ENCODE data around the gene THOC1. TPM values are rescaled to one million over a fixed set of nuclear protein-coding genes. Genes with fewer than 3 reads are reported as not detected.
"Not testable (repeated sequence)": the region's sequence is repeated elsewhere in the genome, so short reads cannot be mapped to it uniquely, and the experiment has no call there.

THOC1 gene
- total RNA-seq, 2 donors from 2014 or later: 8.9 to 11.4 TPM

GRCh38 chr18:310042-310441 is 42.2 kb upstream of the THOC1 start:
- TF ChIP-seq CTCF (IDR thresholded peaks at IDR 0.05): no peak
- H3K36me3 ChIP-seq: no peaks in the 10 kb centered on the region
- H3K9me3 ChIP-seq: no peaks in the 10 kb centered on the region
- no peaks in the 10 kb centered on the region for H3K4me1 ChIP-seq
- no peak overlapping the region for H3K27ac ChIP-seq
- DNase-seq (ENCODE audit: low spot score): no peak
- H3K4me3 ChIP-seq: no peak overlapping the region
- no peaks in the 10 kb centered on the region for H3K27me3 ChIP-seq

- not testable (repeated sequence) for H3K36me3 ChIP-seq; H3K4me1 ChIP-seq; DNase-seq (ENCODE audit: low spot score); H3K27me3 ChIP-seq; H3K4me3 ChIP-seq; H3K9me3 ChIP-seq; H3K27ac ChIP-seq
Measured at GRCh38 chr18:308086-308485, 40.2 kb upstream of the THOC1 start.

GRCh38 chr18:306608-307255 is 38.9 kb upstream of the THOC1 start:
- Histone ChIP-seq H3K36me3 (no peaks in the 10 kb centered on the region), H3K9me3 (no peaks in the 10 kb centered on the region), H3K27me3 (no peaks in the 10 kb centered on the region), H3K27ac (no peak overlapping the region), H3K4me3 (no peak overlapping the region), H3K4me1 (no peaks in the 10 kb centered on the region)
- TF ChIP-seq CTCF (IDR thresholded peaks at IDR 0.05): no peak
- DNase-seq (ENCODE audit: low spot score): no peak

- no peak overlapping the region for H3K27ac ChIP-seq
- no peaks in the 10 kb centered on the region for H3K27me3 ChIP-seq
- no peak for DNase-seq (ENCODE audit: low spot score)
- TF ChIP-seq CTCF (IDR thresholded peaks at IDR 0.05): no peak
- H3K9me3 ChIP-seq: no peaks in the 10 kb centered on the region
- H3K4me1 ChIP-seq: no peaks in the 10 kb centered on the region
- H3K36me3 ChIP-seq: no peaks in the 10 kb centered on the region
- no peak overlapping the region for H3K4me3 ChIP-seq
Measured at GRCh38 chr18:305003-305501, 37.2 kb upstream of the THOC1 start.

GRCh38 chr18:303607-304006 is 35.8 kb upstream of the THOC1 start:
- Histone ChIP-seq H3K4me3 (no peak overlapping the region), H3K27ac (no peak overlapping the region), H3K36me3 (no peaks in the 10 kb centered on the region), H3K9me3 (no peaks in the 10 kb centered on the region), H3K27me3 (no peaks in the 10 kb centered on the region), H3K4me1 (no peaks in the 10 kb centered on the region)
- no peak for DNase-seq (ENCODE audit: low spot score)
- no peak for TF ChIP-seq CTCF (IDR thresholded peaks at IDR 0.05)

GRCh38 chr18:303011-303410 is 35.2 kb upstream of the THOC1 start:
- Histone ChIP-seq H3K4me1 (no peaks in the 10 kb centered on the region), H3K36me3 (no peaks in the 10 kb centered on the region), H3K27me3 (no peaks in the 10 kb centered on the region), H3K27ac (no peak overlapping the region), H3K9me3 (no peaks in the 10 kb centered on the region), H3K4me3 (no peak overlapping the region)
- TF ChIP-seq CTCF (IDR thresholded peaks at IDR 0.05): no peak
- no peak for DNase-seq (ENCODE audit: low spot score)
